Activated CD8-positive, alpha-beta T cell treated with anti-CD3 and anti-CD28 coated beads for 36 hours (primary cell): ENCODE data around the gene HMOX2. TPM values are rescaled to one million over a fixed set of nuclear protein-coding genes. Genes with fewer than 3 reads are reported as not detected.

Source experiments
- total RNA-seq, 2 experiments: library from RNA; stranded (reverse); gene quantifications; one replicate each; pipeline ENCODE4 v1.2.3, GENCODE V29; 2021

Gene HMOX2
- total RNA-seq, 2 experiments from 2014 or later = 64.7 to 65.4 TPM

Other genes with a start within 250 kb of the HMOX2 start
- gene SRL, start 234.3 kb upstream of the HMOX2 start, total RNA-seq = not detected
- gene TFAP4, start 203.4 kb upstream of the HMOX2 start, total RNA-seq = 10 to 100 TPM; 34.6 to 36.6 TPM
- under 1 TPM; 0.49 to 0.77 TPM for gene GLIS2, start 160.3 kb upstream of the HMOX2 start, total RNA-seq
- 10 to 100 TPM; 65.9 to 70.1 TPM for gene PAM16, start 125.1 kb upstream of the HMOX2 start, total RNA-seq
- not detected for gene VASN, start 104.5 kb upstream of the HMOX2 start, total RNA-seq
- gene CORO7, start 59.8 kb upstream of the HMOX2 start, total RNA-seq = 10 to 100 TPM; 73.3 to 76.6 TPM
- 100 to 1,000 TPM in 1 of 2 experiments, 10 to 100 TPM in 1; 86.8 to 101 TPM for gene DNAJA3, start 50.5 kb upstream of the HMOX2 start, total RNA-seq
- 10 to 100 TPM; 45.3 to 53.6 TPM for gene NMRAL1, start 1.8 kb upstream of the HMOX2 start, total RNA-seq
- gene CDIP1, start 62.4 kb downstream of the HMOX2 start, total RNA-seq = 10 to 100 TPM; 31.9 to 32.2 TPM
- gene C16orf96, start 79.9 kb downstream of the HMOX2 start, total RNA-seq = under 1 TPM; 0.16 to 0.32 TPM
- 10 to 100 TPM; 12.2 to 13.4 TPM for gene UBALD1, start 138.5 kb downstream of the HMOX2 start, total RNA-seq
- 10 to 100 TPM; 67.6 to 70.8 TPM for gene MGRN1, start 148.4 kb downstream of the HMOX2 start, total RNA-seq
- 10 to 100 TPM; 22.3 to 25.6 TPM for gene NUDT16L1, start 217.2 kb downstream of the HMOX2 start, total RNA-seq